Heart right ventricle (tissue), 16 donors: Measurements from ENCODE around the gene MMP25. TPM values are rescaled to one million over a fixed set of nuclear protein-coding genes. Genes with fewer than 3 reads are reported as not detected.

Experiments used
- ATAC-seq, 8 donors: fragments of 200-7000 bp; cut with Tn5 transposase; one replicate each; pipeline ENCODE4 v1.9.1; 2020; ENCODE audit warnings: mild to moderate bottlenecking in 8 of 8, moderate library complexity in 8 of 8, moderate number of reproducible peaks in 1 of 8
- DNase-seq, 2 donors: peaks; one replicate each; pipeline ENCODE4 v3.0.0-alpha.2; 2020
- H3K27ac ChIP-seq, 10 donors: fragments of 200-600 bp; sonication (generic) in 2 of 10; one replicate each; pipeline versions ENCODE4 v1.5.0 to v1.8.0; 2020 to 2022; ENCODE audit warnings: mild to moderate bottlenecking in 3 of 10
- H3K27me3 ChIP-seq, 7 donors: fragments of 200-600 bp; one replicate each; pipeline ENCODE4 v1.8.0; 2021 to 2022; ENCODE audit warnings: mild to moderate bottlenecking in 2 of 7
- H3K36me3 ChIP-seq, 9 donors: fragments of 200-600 bp; sonication (generic) in 1 of 9; one replicate each; pipeline versions ENCODE4 v1.5.0 to v1.8.0; 2020 to 2022; ENCODE audit warnings: mild to moderate bottlenecking in 2 of 9
- H3K4me1 ChIP-seq, 9 donors: fragments of 200-600 bp; sonication (generic) in 1 of 9; one replicate each; pipeline versions ENCODE4 v1.5.0 to v1.8.0; 2020 to 2022; ENCODE audit warnings: mild to moderate bottlenecking in 4 of 9
- H3K4me3 ChIP-seq, 10 donors: fragments of 200-600 bp; sonication (generic) in 2 of 10; one replicate each; pipeline versions ENCODE4 v1.5.0 to v1.8.0; 2020 to 2022; ENCODE audit warnings: mild to moderate bottlenecking in 7 of 10, moderate library complexity in 2 of 10
- H3K9me3 ChIP-seq, 11 donors: fragments of 200-600 bp in 10 of 11; sonication (generic) in 2 of 11; one replicate each; pipeline versions ENCODE4 v1.5.0 to v1.8.0; 2013 to 2022; ENCODE audit warnings: mild to moderate bottlenecking in 2 of 11, control low read depth in 1 of 11, moderate library complexity in 1 of 11
- CTCF ChIP-seq, 9 donors: fragments of 200-600 bp; sonication (generic) in 2 of 9; IDR thresholded peaks; one replicate each; pipeline versions ENCODE4 v1.5.0 to v1.8.0; 2021 to 2022; ENCODE audit warnings: antibody characterized with exemption in 9 of 9, mild to moderate bottlenecking in 5 of 9, moderate library complexity in 1 of 9
- WGBS, 2 donors: extraction: QIAGEN DNeasy Blood & Tissue Kit; methylation state at CpG; one replicate each; pipeline ENCODE4 v1.1.7; 2013; ENCODE audit warnings: inconsistent platforms in 1 of 2; 5-methylcytosine and 5-hydroxymethylcytosine counted together
- intact Hi-C, 10 donors: fragments of 100-400 bp; cut with DNase I; formaldehyde crosslinking; loops; one replicate each; pipeline versions ENCODE4 v1.11.1 to v1.14.2; 2022
- polyA plus RNA-seq, 2 donors: library from polyadenylated mRNA; stranded (reverse); fragments of 200-250 nt; gene quantifications; one replicate each; pipeline ENCODE4 v1.2.3, GENCODE V29; 2013
- total RNA-seq, 10 donors: library from RNA; stranded (reverse); fragmentation: NEBNext Ultra II Directional in 3 of 10; extraction: Animal tissue kit (Norgen Biotek cat#: 25700) in 3 of 10; gene quantifications; one replicate each; pipeline versions ENCODE4 v1.2.1 to v1.2.4, GENCODE V29; 2021 to 2023
- donor health status: Arrhythmogenic right ventricular cardiomyopathy.
- donor health status: ischemic (EF 13 %, LVEDD 7.1; RV severe dilation, severe dysfunction).
- donor health status: healthy with polysubstance abuse.
- donor health status: DM: no; HTN: yes; CAD: no.
- donor health status: DM: no; HTN: no; CAD: no.
- donor health status: ischemic (EF 25% LVEDD 6.9; RV normal size, moderate dysfunction).
- donor health status: ischemic (EF 25% LVEDD 5.7; RV mildly dilated, moderate dysfunction).
- donor health status: healthy.
- donor health status: DM: yes; HTN: yes; CAD: no.
- donor health status: Ischemic cardiomyopathy.
- donor health status: ischemic (EF 35%, LVEDD 5.7; RV mildly dilated, moderate dysfunction).
- donor health status: nonischemic (EF 11% LVEDD 7.7; RV severe dilation, severe dysfunction).
- donor health status: DM: yes; HTN: yes; CAD: no.
- donor health status: PGD.
- donor health status: ischemic (EF 29% LVEDD 5.4; RV normal size, mild dysfunction).
- donor health status: nonischemic (EF 23%, LVEDD 6.1; RV moderate dilation, normal function).

Gene MMP25
- total and polyA plus RNA-seq, 12 donors: 0.26 to 3.9 (median 0.97) TPM

- peak; percentile 9 to 75 (median 59) for TF ChIP-seq CTCF (IDR thresholded peaks at IDR 0.05)
- 8% methylated on average over 50 to 58 of the region's 58 CpGs for WGBS, 2 donors
- no peaks in the 10 kb centered on the region for H3K9me3 ChIP-seq
- peak; percentile 94 to 95 for DNase-seq
- H3K27me3 ChIP-seq: peaks cover 0 to 62% (median 44%) of the 10 kb centered on the region in 7 donors
- peaks cover 0 to 4% (median 0%) of the 10 kb centered on the region in 9 donors for H3K36me3 ChIP-seq
- no peak overlapping the region for H3K27ac ChIP-seq
- ATAC-seq: peak; percentile 97 to 100 (median 99)
- intact Hi-C loops: no loop called here
- H3K4me3 ChIP-seq: peak overlapping the region in 6 of 10 donors; percentile 8 to 36 (median 24)
- peaks cover 0 to 33% (median 9%) of the 10 kb centered on the region in 9 donors for H3K4me1 ChIP-seq
Observed at GRCh38 chr16:3003582-3004270, 42.6 kb upstream of the MMP25 start.

- Histone ChIP-seq H3K4me3 (peak overlapping the region in 3 of 10 donors; percentile 27 to 36 (median 28)), H3K9me3 (no peaks in the 10 kb centered on the region), H3K27me3 (peaks cover 0 to 65% (median 50%) of the 10 kb centered on the region in 7 donors), H3K36me3 (peaks cover 0 to 4% (median 0%) of the 10 kb centered on the region in 9 donors), H3K4me1 (peaks cover 0 to 34% (median 9%) of the 10 kb centered on the region in 9 donors), H3K27ac (no peak overlapping the region)
- ATAC-seq (no peak), DNase-seq (no peak)
- intact Hi-C loops: no loop called here
- TF ChIP-seq CTCF (IDR thresholded peaks at IDR 0.05): no peak
- WGBS, 2 donors: 0 to 1% methylated on average over 40 to 53 of the region's 67 CpGs
Observed at GRCh38 chr16:3004319-3004718, 42.0 kb upstream of the MMP25 start.

- TF ChIP-seq CTCF (IDR thresholded peaks at IDR 0.05): no peak
- Histone ChIP-seq H3K4me3 (peak overlapping the region in 9 of 10 donors; percentile 12 to 52 (median 42)), H3K27me3 (peaks cover 0 to 70% (median 55%) of the 10 kb centered on the region in 7 donors), H3K9me3 (no peaks in the 10 kb centered on the region), H3K27ac (peak overlapping the region in 7 of 10 donors; percentile 20 to 83 (median 60)), H3K4me1 (peaks cover 0 to 34% (median 9%) of the 10 kb centered on the region in 9 donors), H3K36me3 (peaks cover 0 to 4% (median 0%) of the 10 kb centered on the region in 9 donors)
- ATAC-seq (no peak), DNase-seq (no peak)
- 4 to 6% methylated on average over 25 of the region's 25 CpGs for WGBS, 2 donors
- intact Hi-C loops: no loop called here
Observed at GRCh38 chr16:3004781-3005284, 41.5 kb upstream of the MMP25 start.

GRCh38 chr16:3007059-3007956 lies 39.1 kb upstream of the MMP25 start:
- DNase-seq (no peak), ATAC-seq (no peak)
- TF ChIP-seq CTCF (IDR thresholded peaks at IDR 0.05): no peak
- 55 to 66% methylated on average over 13 of the region's 13 CpGs for WGBS, 2 donors
- peaks cover 0 to 84% (median 70%) of the 10 kb centered on the region in 7 donors for H3K27me3 ChIP-seq
- intact Hi-C loops: no loop called here
- peaks cover 0 to 4% (median 0%) of the 10 kb centered on the region in 9 donors for H3K36me3 ChIP-seq
- H3K27ac ChIP-seq: peak overlapping the region in 2 of 10 donors; percentile 31 to 71
- no peaks in the 10 kb centered on the region for H3K9me3 ChIP-seq
- H3K4me3 ChIP-seq: peak overlapping the region in 2 of 10 donors; percentile 14 to 34
- H3K4me1 ChIP-seq: peaks cover 0 to 34% (median 9%) of the 10 kb centered on the region in 9 donors
